H1 (cell line): ENCODE data around the gene USP13.

Experiments
- CBX5 ChIP-seq: fragments of 300-800, 300-1000 bp; sonication (generic); IDR thresholded peaks from 2 replicates; pipeline ENCODE4 v1.7.1; 2016; ENCODE audit warnings: antibody characterized with exemption, low read length, low read depth
- EZH2 ChIP-seq: fragments of 200-600 bp; sonication (generic); IDR thresholded peaks from 2 replicates; pipeline ENCODE4 v1.7.1; 2012; ENCODE audit warnings: low read depth, mild to moderate bottlenecking, moderate library complexity, low read length, inconsistent platforms; ENCODE audit not compliant: severe bottlenecking
- POLR2A ChIP-seq, 2 experiments: IDR thresholded peaks; 1 replicate in 1 of 2; 2 replicates in 1 of 2; pipeline ENCODE4 v1.6.1; 2011; ENCODE audit warnings: low read depth in 2 of 2, low read length in 2 of 2, mild to moderate bottlenecking in 2 of 2; ENCODE audit errors: control extremely low read depth in 1 of 2
- POLR2AphosphoS5 ChIP-seq: IDR thresholded peaks from 2 replicates; pipeline ENCODE4 v1.6.1; 2011; ENCODE audit warnings: low read depth, low read length
- SAP30 ChIP-seq: fragments of 300-600 bp; sonication (generic); IDR thresholded peaks from 2 replicates; pipeline ENCODE4 v1.7.1; 2012; ENCODE audit warnings: low read length, moderate library complexity, mild to moderate bottlenecking, inconsistent platforms; ENCODE audit not compliant: insufficient read depth, insufficient replicate concordance
- TEAD4 ChIP-seq: IDR thresholded peaks from 2 replicates; pipeline ENCODE4 v1.6.1; 2012; ENCODE audit warnings: low read depth, low read length, inconsistent platforms, mixed read lengths
- YY1 ChIP-seq: IDR thresholded peaks from 2 replicates; pipeline ENCODE4 v1.6.1; 2011; ENCODE audit warnings: low read depth, mild to moderate bottlenecking, low read length
- TF ChIP-seq, protein P1 (sequence below), 3 experiments: IDR thresholded peaks; 1 replicate in 2 of 3; 2 replicates in 1 of 3; pipeline versions ENCODE4 v1.5.1 to v1.6.1; 2011; ENCODE audit warnings: low read length in 3 of 3, mild to moderate bottlenecking in 3 of 3, inconsistent platforms in 2 of 3, low read depth in 1 of 3, moderate library complexity in 1 of 3; ENCODE audit not compliant: insufficient read depth in 1 of 3; ENCODE audit errors: control extremely low read depth in 1 of 3
- TF ChIP-seq, protein P2 (sequence below): IDR thresholded peaks from 2 replicates; pipeline ENCODE4 v1.6.1; 2012; ENCODE audit warnings: inconsistent platforms

DNA sequence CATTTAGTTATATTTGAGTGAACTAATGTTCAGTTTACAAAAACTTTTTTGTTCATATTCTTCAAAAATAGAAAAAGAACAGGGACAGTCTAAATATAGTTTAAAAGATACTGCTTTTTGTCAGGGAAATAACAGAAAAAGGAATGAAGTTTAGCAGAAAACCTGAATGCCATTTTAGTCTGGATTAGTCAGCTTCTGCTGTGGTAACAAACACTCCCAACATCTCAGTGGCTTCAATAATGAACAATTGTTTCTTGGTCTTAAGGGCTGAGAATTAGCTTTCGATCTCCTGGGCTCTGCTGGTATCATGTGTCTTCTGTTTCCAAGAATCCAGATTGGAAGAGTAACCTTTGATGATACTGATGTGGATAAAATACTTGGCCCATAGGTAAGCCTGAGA is 12.4 kb upstream of the USP13 start:
- TF ChIP-seq, protein P1, sequence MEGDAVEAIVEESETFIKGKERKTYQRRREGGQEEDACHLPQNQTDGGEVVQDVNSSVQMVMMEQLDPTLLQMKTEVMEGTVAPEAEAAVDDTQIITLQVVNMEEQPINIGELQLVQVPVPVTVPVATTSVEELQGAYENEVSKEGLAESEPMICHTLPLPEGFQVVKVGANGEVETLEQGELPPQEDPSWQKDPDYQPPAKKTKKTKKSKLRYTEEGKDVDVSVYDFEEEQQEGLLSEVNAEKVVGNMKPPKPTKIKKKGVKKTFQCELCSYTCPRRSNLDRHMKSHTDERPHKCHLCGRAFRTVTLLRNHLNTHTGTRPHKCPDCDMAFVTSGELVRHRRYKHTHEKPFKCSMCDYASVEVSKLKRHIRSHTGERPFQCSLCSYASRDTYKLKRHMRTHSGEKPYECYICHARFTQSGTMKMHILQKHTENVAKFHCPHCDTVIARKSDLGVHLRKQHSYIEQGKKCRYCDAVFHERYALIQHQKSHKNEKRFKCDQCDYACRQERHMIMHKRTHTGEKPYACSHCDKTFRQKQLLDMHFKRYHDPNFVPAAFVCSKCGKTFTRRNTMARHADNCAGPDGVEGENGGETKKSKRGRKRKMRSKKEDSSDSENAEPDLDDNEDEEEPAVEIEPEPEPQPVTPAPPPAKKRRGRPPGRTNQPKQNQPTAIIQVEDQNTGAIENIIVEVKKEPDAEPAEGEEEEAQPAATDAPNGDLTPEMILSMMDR (IDR thresholded peaks at IDR 0.05; ENCODE audit: control extremely low read depth in 1 of 3, insufficient read depth in 1 of 3, low read depth in 1 of 3, low read length in 3 of 3) = no peak
- TF ChIP-seq SAP30 = no peak
- TF ChIP-seq YY1 = no peak
- no peak for TF ChIP-seq POLR2AphosphoS5
- no peak for TF ChIP-seq POLR2A (IDR thresholded peaks at IDR 0.05; ENCODE audit: control extremely low read depth in 1 of 2, low read depth in 2 of 2, low read length in 2 of 2)
- no peak for TF ChIP-seq CBX5
- TF ChIP-seq, protein P2, sequence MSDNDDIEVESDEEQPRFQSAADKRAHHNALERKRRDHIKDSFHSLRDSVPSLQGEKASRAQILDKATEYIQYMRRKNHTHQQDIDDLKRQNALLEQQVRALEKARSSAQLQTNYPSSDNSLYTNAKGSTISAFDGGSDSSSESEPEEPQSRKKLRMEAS = no peak
- no peak for TF ChIP-seq EZH2
- TF ChIP-seq TEAD4 = no peak
